ENCODE data around the gene ARFGEF2.

ARFGEF2 gene

GRCh38 chr20:48953653-48954052, 32.1 kb downstream of the ARFGEF2 start:
- no peak overlapping the region for H3K4me3 ChIP-seq (ENCODE audit: low read length)
- no peak overlapping the region for H3K4me2 ChIP-seq (ENCODE audit: low read length)
- H3K9me3 ChIP-seq (ENCODE audit: insufficient read depth, low read length), result no peaks in the 10 kb centered on the region
- TF ChIP-seq EZH2phosphoT487 (IDR thresholded peaks at IDR 0.05; ENCODE audit: low read depth) (no peak), CTCF (IDR thresholded peaks at IDR 0.05; ENCODE audit: low read depth, low read length) (no peak)
- H3K27me3 ChIP-seq (ENCODE audit: low read depth, low read length), result no peaks in the 10 kb centered on the region
- H3K27ac ChIP-seq (ENCODE audit: low read length), result no peak overlapping the region
- H3K4me1 ChIP-seq (ENCODE audit: low read length), result no peaks in the 10 kb centered on the region
- H3K79me2 ChIP-seq (ENCODE audit: low read length), result no peaks in the 10 kb centered on the region
- H3K36me3 ChIP-seq (replicated peaks; ENCODE audit: low read depth, low read length), result peaks cover 60% of the 10 kb centered on the region
- peaks cover 3% of the 10 kb centered on the region; the same call in 1 of the 2 replicates for H4K20me1 ChIP-seq (ENCODE audit: insufficient read depth, low read length)
- H3K9ac ChIP-seq (ENCODE audit: low read length), result no peak overlapping the region
- no peak overlapping the region for H2AFZ ChIP-seq (ENCODE audit: low read depth, low read length)

GRCh38 chr20:48956052-48956451, 34.5 kb downstream of the ARFGEF2 start:
- no peaks in the 10 kb centered on the region for H3K79me2 ChIP-seq (ENCODE audit: low read length)
- H3K27me3 ChIP-seq (ENCODE audit: low read depth, low read length), result no peaks in the 10 kb centered on the region
- no peak overlapping the region for H3K4me2 ChIP-seq (ENCODE audit: low read length)
- H3K36me3 ChIP-seq (replicated peaks; ENCODE audit: low read depth, low read length), result peaks cover 63% of the 10 kb centered on the region
- H3K9ac ChIP-seq (ENCODE audit: low read length), result no peak overlapping the region
- H3K4me1 ChIP-seq (ENCODE audit: low read length), result no peaks in the 10 kb centered on the region
- peaks cover 1% of the 10 kb centered on the region; the same call in 1 of the 2 replicates for H4K20me1 ChIP-seq (ENCODE audit: insufficient read depth, low read length)
- no peak overlapping the region for H2AFZ ChIP-seq (ENCODE audit: low read depth, low read length)
- H3K4me3 ChIP-seq (ENCODE audit: low read length), result no peak overlapping the region
- no peak overlapping the region for H3K27ac ChIP-seq (ENCODE audit: low read length)
- H3K9me3 ChIP-seq (ENCODE audit: insufficient read depth, low read length), result no peaks in the 10 kb centered on the region
- TF ChIP-seq EZH2phosphoT487 (IDR thresholded peaks at IDR 0.05; ENCODE audit: low read depth) (no peak), CTCF (IDR thresholded peaks at IDR 0.05; ENCODE audit: low read depth, low read length) (no peak)

GRCh38 chr20:48957053-48957481, 35.6 kb downstream of the ARFGEF2 start:
- no peak for TF ChIP-seq EZH2phosphoT487 (IDR thresholded peaks at IDR 0.05; ENCODE audit: low read depth)
- no peak for TF ChIP-seq CTCF (IDR thresholded peaks at IDR 0.05; ENCODE audit: low read depth, low read length)
- no peaks in the 10 kb centered on the region for H3K4me1 ChIP-seq (ENCODE audit: low read length)
- H3K4me3 ChIP-seq (ENCODE audit: low read length), result no peak overlapping the region
- H4K20me1 ChIP-seq (ENCODE audit: insufficient read depth, low read length), result no peaks in the 10 kb centered on the region
- H3K27me3 ChIP-seq (ENCODE audit: low read depth, low read length), result no peaks in the 10 kb centered on the region
- H3K9me3 ChIP-seq (ENCODE audit: insufficient read depth, low read length), result no peaks in the 10 kb centered on the region
- H3K79me2 ChIP-seq (ENCODE audit: low read length), result no peaks in the 10 kb centered on the region
- H3K27ac ChIP-seq (ENCODE audit: low read length), result no peak overlapping the region
- no peak overlapping the region for H3K4me2 ChIP-seq (ENCODE audit: low read length)
- H3K9ac ChIP-seq (ENCODE audit: low read length), result no peak overlapping the region
- no peak overlapping the region for H2AFZ ChIP-seq (ENCODE audit: low read depth, low read length)
- H3K36me3 ChIP-seq (replicated peaks; ENCODE audit: low read depth, low read length), result peaks cover 53% of the 10 kb centered on the region

- Histone ChIP-seq H2AFZ (ENCODE audit: low read depth, low read length) (no peak overlapping the region), H3K27me3 (ENCODE audit: low read depth, low read length) (no peaks in the 10 kb centered on the region), H3K9ac (ENCODE audit: low read length) (no peak overlapping the region), H3K4me2 (ENCODE audit: low read length) (no peak overlapping the region), H3K4me3 (ENCODE audit: low read length) (no peak overlapping the region), H4K20me1 (ENCODE audit: insufficient read depth, low read length) (no peaks in the 10 kb centered on the region), H3K9me3 (ENCODE audit: insufficient read depth, low read length) (no peaks in the 10 kb centered on the region), H3K27ac (ENCODE audit: low read length) (no peak overlapping the region), H3K4me1 (ENCODE audit: low read length) (no peaks in the 10 kb centered on the region), H3K36me3 (replicated peaks; ENCODE audit: low read depth, low read length) (peaks cover 52% of the 10 kb centered on the region), H3K79me2 (ENCODE audit: low read length) (no peaks in the 10 kb centered on the region)
- TF ChIP-seq CTCF (IDR thresholded peaks at IDR 0.05; ENCODE audit: low read depth, low read length), result no peak
- TF ChIP-seq EZH2phosphoT487 (IDR thresholded peaks at IDR 0.05; ENCODE audit: low read depth), result no peak
These were observed 36.0 kb downstream of the ARFGEF2 start for GRCh38 chr20:48957533-48957932.
